ENCODE measurements around the gene TENM4. TPM values are rescaled to one million over a fixed set of nuclear protein-coding genes. Genes with fewer than 3 reads are reported as not detected.

Gene TENM4
- total RNA-seq, 4 donors from 2014 or later: 4.0 to 14.6 (median 4.5) TPM

DNA sequence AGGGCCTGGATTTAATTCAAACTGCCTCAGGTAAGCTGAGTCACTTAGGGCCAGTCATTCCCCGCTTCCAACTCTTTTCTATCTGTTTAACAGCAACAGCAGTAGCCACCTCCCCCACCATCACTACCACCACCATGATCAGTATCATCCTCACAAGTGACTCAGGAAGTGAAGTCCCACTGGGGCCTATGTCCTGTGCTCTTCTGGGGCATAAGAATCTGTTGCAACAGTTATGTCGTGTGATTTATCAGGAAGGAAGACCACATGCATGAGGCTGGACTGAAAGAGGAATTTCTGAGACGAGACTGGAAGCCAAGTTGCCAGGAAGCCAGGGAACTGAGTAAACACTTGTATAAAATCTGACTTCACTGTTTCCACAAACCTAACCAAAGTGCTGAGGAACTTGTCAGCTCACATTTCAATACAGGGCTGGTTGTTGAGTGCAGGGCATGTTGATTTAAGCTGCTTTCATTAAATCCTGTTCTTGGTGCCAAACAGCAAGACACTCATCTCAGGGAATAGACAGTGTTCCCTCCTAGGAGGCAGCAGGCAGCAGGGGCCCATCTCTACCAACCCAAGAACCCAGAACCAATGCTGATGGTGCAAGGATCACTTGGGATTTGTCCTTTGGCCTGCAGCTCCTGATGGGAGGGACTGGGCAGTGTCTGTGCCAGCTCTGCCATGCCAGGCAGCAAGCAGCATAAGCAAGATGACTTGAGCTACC lies 639.5 kb downstream of the TENM4 start:
- no peak for TF ChIP-seq CTCF (IDR thresholded peaks at IDR 0.05; ENCODE audit: low read depth)

- TF ChIP-seq CTCF (IDR thresholded peaks at IDR 0.05; ENCODE audit: low read depth): no peak
Measured at GRCh38 chr11:78800756-78801155, 640.1 kb downstream of the TENM4 start.

- TF ChIP-seq CTCF (IDR thresholded peaks at IDR 0.05; ENCODE audit: low read depth): no peak
Measured at GRCh38 chr11:78800096-78800690, 640.6 kb downstream of the TENM4 start.

DNA sequence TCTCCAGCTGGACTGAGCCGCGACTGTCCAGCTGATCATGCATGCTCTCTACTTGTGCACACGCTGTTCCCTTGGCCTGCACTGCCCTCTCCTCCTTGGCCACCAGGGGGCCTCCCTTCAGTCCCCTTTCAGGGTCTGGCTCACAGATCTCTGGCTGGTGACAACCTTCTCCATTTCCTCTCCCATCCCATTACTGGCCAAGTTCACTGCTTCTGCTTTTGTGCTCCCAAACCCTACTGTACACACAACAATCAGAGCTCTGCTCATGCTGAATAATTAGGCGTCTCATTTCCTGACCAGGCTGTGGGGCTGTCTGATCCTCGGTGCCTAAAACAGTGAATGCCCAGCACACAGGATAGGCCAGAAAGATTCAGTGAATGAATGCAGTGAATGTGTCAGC lies 642.2 kb downstream of the TENM4 start:
- TF ChIP-seq CTCF (IDR thresholded peaks at IDR 0.05; ENCODE audit: low read depth): no peak

DNA sequence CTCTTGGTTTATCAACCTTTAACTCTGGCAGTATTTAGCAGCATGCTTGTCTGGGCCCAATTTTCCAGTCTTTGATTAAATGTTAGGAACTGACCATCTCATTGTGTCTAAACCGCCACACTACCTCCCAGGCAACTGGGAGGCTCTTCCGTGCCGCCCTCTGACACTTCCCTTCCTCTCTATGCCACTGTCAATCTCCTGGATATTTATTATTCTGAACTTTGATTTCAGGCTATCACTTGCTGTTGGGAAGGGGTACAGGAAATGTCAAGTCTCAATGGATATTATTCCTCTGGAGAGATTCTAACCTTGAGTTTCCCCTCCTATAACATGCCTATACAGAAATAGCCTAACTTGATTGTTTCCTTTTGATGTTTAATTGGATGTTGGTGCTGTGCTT lies 643.3 kb downstream of the TENM4 start:
- TF ChIP-seq CTCF (IDR thresholded peaks at IDR 0.05; ENCODE audit: low read depth): no peak

DNA sequence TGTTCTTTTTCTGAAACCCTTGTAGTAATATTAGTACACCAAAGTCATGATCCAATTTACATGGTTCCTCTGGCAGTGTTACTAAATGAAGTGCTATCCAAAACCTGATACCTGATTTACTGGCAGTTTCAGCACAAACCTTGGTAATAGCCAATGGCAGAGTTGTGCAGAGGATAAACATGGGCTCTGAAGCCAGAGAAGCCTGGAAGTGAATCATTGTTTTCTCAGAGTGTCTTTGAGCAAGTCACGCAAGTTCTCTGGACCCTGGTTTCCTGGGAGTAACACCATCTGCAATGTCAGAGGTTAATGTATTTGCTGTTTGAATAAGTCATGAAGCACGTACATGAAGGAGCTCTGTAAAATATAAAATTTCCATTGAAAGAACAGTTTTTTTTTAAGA lies 643.9 kb downstream of the TENM4 start:
- no peak for TF ChIP-seq CTCF (IDR thresholded peaks at IDR 0.05; ENCODE audit: low read depth)

DNA sequence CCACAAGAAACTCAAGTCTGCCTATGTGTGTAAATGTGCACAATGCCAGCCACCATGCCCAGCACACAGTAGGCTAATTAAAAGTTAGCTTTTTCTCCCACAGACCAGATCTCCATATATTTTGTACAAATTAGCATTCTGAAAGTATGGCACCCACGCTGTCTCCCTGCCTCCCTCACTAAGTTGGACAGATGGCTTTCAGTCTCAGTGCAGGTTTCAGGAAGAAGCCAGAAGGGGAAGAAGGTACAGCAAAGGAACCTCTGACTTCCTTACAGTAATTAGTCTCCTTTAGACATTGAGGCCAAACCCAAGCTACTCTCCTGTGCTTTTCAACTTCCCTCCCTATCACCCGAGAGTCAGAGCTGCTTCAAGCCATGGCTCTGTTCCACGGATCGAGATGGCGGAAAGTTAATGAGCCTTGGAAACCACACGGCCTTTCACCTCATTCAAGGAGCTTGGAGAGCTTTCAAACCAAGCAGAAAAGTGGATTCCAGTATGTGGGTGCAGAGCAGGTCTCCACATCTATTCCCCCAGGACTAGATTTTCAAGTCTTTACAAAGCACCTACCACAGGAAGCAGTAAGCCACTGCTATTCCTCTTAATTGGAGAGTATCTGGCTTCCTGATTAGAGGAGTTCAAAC lies 645.1 kb downstream of the TENM4 start:
- TF ChIP-seq CTCF (IDR thresholded peaks at IDR 0.05; ENCODE audit: low read depth): no peak

Measured in subcutaneous adipose tissue (tissue), 4 donors.